ENCODE measurements around the gene B4GALNT1.
A peak's percentile ranks its signal among the peaks of the same experiment; 100 is the strongest.
"Not testable (repeated sequence)": the region's sequence is repeated elsewhere in the genome, so short reads cannot be mapped to it uniquely, and the experiment has no call there.

The B4GALNT1 gene

GRCh38 chr12:57618966-57619433 is 14.0 kb downstream of the B4GALNT1 start:
- H3K27me3 ChIP-seq (ENCODE audit: insufficient read depth, poor library complexity, severe bottlenecking) = peaks cover 44% of the 10 kb centered on the region
- no peak for TF ChIP-seq CTCF (IDR thresholded peaks at IDR 0.05; ENCODE audit: poor library complexity, severe bottlenecking)

GRCh38 chr12:57618431-57618830 is 14.6 kb downstream of the B4GALNT1 start:
- peaks cover 44% of the 10 kb centered on the region for H3K27me3 ChIP-seq (ENCODE audit: insufficient read depth, poor library complexity, severe bottlenecking)
- H3K27ac ChIP-seq (ENCODE audit: poor library complexity, severe bottlenecking) = not testable (repeated sequence)

More at GRCh38 chr12:57618966-57619433, 14.0 kb downstream of the B4GALNT1 start:
- no peak overlapping the region for H3K27ac ChIP-seq (ENCODE audit: poor library complexity, severe bottlenecking)
- H3K4me3 ChIP-seq (ENCODE audit: severe bottlenecking) = no peak overlapping the region
- no peaks in the 10 kb centered on the region for H3K4me1 ChIP-seq (ENCODE audit: insufficient read depth, poor library complexity, severe bottlenecking)
- ATAC-seq (ENCODE audit: low read depth) = no peak
- no peaks in the 10 kb centered on the region for H3K9me3 ChIP-seq (ENCODE audit: severe bottlenecking)
- DNase-seq (ENCODE audit: low spot score) = no peak
- no peaks in the 10 kb centered on the region for H3K36me3 ChIP-seq (ENCODE audit: low read depth)

GRCh38 chr12:57617942-57618341 is 15.1 kb downstream of the B4GALNT1 start:
- no peaks in the 10 kb centered on the region for H3K4me1 ChIP-seq (ENCODE audit: insufficient read depth, poor library complexity, severe bottlenecking)
- peaks cover 40% of the 10 kb centered on the region for H3K27me3 ChIP-seq (ENCODE audit: insufficient read depth, poor library complexity, severe bottlenecking)
- H3K4me3 ChIP-seq (ENCODE audit: severe bottlenecking) = no peak overlapping the region
- no peaks in the 10 kb centered on the region for H3K9me3 ChIP-seq (ENCODE audit: severe bottlenecking)
- no peak overlapping the region for H3K27ac ChIP-seq (ENCODE audit: poor library complexity, severe bottlenecking)
- ATAC-seq (ENCODE audit: low read depth) (no peak), DNase-seq (ENCODE audit: low spot score) (no peak)
- TF ChIP-seq CTCF (IDR thresholded peaks at IDR 0.05; ENCODE audit: poor library complexity, severe bottlenecking) = no peak
- no peaks in the 10 kb centered on the region for H3K36me3 ChIP-seq (ENCODE audit: low read depth)

More at GRCh38 chr12:57618431-57618830, 14.6 kb downstream of the B4GALNT1 start:
- H3K4me1 ChIP-seq (ENCODE audit: insufficient read depth, poor library complexity, severe bottlenecking); ATAC-seq (ENCODE audit: low read depth); H3K9me3 ChIP-seq (ENCODE audit: severe bottlenecking); H3K36me3 ChIP-seq (ENCODE audit: low read depth); H3K4me3 ChIP-seq (ENCODE audit: severe bottlenecking); DNase-seq (ENCODE audit: low spot score): not testable (repeated sequence)

GRCh38 chr12:57616383-57617101 is 16.5 kb downstream of the B4GALNT1 start:
- Histone ChIP-seq H3K36me3 (ENCODE audit: low read depth) (no peaks in the 10 kb centered on the region), H3K4me1 (ENCODE audit: insufficient read depth, poor library complexity, severe bottlenecking) (no peaks in the 10 kb centered on the region), H3K27me3 (ENCODE audit: insufficient read depth, poor library complexity, severe bottlenecking) (peaks cover 28% of the 10 kb centered on the region), H3K9me3 (ENCODE audit: severe bottlenecking) (no peaks in the 10 kb centered on the region), H3K27ac (ENCODE audit: poor library complexity, severe bottlenecking) (no peak overlapping the region), H3K4me3 (ENCODE audit: severe bottlenecking) (no peak overlapping the region)
- TF ChIP-seq CTCF (IDR thresholded peaks at IDR 0.05; ENCODE audit: poor library complexity, severe bottlenecking) = no peak
- ATAC-seq (ENCODE audit: low read depth) (0 out of 3 replicates have a peak, but pooled peaks have one; percentile 8), DNase-seq (ENCODE audit: low spot score) (peak; percentile 52)

GRCh38 chr12:57615637-57616036 is 17.4 kb downstream of the B4GALNT1 start:
- H3K27ac ChIP-seq (ENCODE audit: poor library complexity, severe bottlenecking) = no peak overlapping the region
- H3K9me3 ChIP-seq (ENCODE audit: severe bottlenecking) = no peaks in the 10 kb centered on the region
- H3K27me3 ChIP-seq (ENCODE audit: insufficient read depth, poor library complexity, severe bottlenecking) = peaks cover 19% of the 10 kb centered on the region
- TF ChIP-seq CTCF (IDR thresholded peaks at IDR 0.05; ENCODE audit: poor library complexity, severe bottlenecking) = no peak
- ATAC-seq (ENCODE audit: low read depth) = no peak
- no peaks in the 10 kb centered on the region for H3K4me1 ChIP-seq (ENCODE audit: insufficient read depth, poor library complexity, severe bottlenecking)
- DNase-seq (ENCODE audit: low spot score) = no peak
- no peaks in the 10 kb centered on the region for H3K36me3 ChIP-seq (ENCODE audit: low read depth)
- H3K4me3 ChIP-seq (ENCODE audit: severe bottlenecking) = no peak overlapping the region
